Tongue (tissue), 2 donors: ENCODE results near the gene IL21. TPM values are rescaled to one million over a fixed set of nuclear protein-coding genes. Genes with fewer than 3 reads are reported as not detected.

Experiments used
- DNase-seq: peaks from one replicate; pipeline ENCODE4 v3.0.0-alpha.2; 2015
- total RNA-seq: library from RNA; depleted of rRNA; stranded (reverse); fragments of >200 nt; gene quantifications from one replicate; pipeline ENCODE4 v1.2.3, GENCODE V29; 2014

Gene IL21
- total RNA-seq, 1 donor from 2014 or later = not detected

DNA sequence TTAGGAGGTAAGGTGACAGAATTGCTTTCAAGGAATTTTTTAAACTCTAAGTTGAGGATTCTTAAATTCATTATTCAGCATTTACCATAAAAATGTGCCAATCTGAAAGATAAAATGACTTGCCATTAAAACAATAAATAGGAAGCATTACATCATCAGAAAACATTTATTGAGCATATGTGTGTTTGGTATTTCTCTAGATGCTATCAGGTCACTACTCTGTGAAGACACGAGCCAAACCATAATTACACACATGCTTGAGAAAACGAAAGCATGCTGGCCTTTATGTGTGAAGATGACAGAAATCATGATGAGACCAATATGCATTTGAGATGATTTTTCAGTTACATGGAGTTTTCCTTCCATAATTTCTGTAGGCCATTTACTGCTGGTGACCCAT, 12.3 kb upstream of the IL21 start:
- peak; percentile 12 for DNase-seq

DNA sequence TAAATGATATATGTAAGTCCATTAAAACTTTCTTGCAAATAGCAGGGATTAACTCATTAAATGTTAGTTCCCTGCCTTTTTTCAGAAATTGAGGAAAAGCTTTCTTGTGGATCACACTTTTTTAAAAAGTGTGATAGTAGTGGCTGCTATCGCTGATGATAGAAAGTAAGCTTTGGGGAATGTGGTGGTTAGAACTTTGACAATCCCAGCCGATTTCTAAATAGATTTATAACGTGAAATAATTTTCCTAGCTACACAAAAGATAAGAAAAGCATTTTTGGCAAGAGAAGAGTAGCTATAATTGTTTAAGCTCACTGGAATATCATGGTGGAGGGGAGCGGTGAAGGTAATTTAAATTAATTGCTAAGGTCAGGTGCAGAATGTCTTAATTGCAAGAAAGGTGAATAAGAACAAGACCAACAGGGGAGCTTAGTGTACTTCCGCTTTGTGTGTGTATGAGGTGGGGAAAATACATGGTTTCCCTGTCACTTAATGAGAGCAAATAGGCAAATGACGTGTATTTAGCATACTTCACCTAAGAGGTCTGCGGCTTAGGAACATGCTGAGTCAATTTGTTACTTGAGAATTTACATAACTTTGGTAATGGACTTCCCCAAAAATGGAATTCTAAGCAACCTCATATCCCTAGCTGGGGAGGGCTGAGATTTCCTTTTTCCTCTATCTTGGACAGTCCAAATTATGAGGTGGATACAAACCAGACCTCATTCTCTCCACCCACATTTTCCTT, 11.7 kb upstream of the IL21 start:
- peak; percentile 13 for DNase-seq

DNA sequence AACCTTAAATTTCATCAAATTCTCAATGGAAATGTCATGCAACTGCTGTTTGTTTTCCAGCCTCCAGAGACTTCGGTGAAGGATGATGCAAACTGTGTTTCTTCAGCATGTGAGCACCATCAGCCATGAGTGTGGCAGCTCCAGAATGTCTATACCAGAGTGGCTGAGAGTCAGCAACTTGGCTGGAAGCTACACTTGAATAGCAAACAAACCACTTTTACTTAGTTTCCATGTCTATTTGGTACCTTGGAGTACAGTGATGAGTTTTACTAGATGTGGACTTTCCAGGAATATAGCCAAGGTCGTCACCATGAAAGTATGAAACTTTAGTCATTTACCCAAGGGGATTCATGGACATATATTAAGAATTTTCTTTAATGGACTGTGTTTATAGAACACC, 4.3 kb upstream of the IL21 start:
- DNase-seq = peak; percentile 5

- no peak for DNase-seq
Observed at GRCh38 chr4:122624205-122624604, 3.3 kb upstream of the IL21 start.

DNA sequence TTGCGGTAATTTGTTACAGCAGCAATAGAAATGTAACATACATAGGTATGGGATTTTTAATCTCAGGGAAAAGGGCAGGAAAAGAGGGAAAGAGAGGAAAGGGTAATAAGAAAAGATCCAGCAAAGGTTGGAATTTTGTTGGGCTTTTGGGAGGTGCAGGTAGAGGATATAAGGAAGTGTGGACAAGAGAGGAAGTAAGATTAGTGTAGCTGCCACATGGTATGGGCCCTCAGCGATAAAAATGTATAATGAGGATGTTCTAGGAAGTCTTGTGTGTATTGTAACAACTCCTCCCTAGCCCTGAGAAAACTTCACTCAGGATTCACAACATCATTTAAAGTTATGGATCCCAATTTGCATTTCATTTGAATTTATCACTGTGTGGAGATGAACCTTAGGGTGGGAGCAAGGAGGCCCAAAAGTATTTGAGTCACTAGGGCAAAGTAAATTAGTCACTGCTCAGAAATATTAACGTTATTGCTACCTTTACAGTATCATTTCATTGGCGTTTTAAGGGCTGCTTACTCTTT, 2.8 kb upstream of the IL21 start:
- no peak for DNase-seq

DNA sequence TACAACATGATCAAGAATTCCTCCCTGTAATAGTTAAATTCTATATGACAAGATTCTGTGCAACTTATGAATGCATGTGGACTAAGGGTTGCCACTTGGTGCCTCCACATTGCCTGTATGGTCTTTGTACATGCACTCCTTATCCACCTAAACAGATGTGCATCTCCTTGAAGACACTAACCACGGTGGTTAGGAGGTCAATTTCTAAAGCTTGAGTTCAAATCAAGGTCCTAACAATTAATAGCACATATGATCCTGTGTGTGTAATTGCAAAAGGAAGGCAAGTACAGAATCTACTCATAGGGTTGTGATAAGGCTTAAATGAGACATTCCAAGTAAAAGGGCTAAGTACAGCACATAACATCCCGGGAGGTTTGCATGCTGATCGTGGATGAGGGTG, 1.5 kb upstream of the IL21 start:
- DNase-seq = no peak

DNA sequence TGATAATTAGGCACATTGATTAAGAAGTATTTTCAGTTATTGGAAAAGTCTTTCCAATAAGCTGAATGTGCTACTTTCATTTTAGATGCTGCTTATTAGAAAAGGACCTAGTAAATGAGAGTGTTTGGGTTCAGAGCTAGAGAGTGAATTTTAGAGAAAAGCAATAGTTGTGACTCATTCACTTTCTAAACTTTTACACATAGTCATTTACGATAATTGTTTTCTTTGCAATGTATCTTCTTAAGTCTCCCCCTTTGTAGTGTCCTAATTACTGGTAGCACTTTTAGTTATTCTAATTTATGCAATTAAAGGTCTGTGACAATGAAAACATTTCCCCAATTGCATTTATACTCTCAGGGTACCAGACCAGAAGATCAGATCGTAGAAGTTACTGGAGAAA, 1.3 kb downstream of the IL21 start:
- no peak for DNase-seq

- DNase-seq = no peak
Observed at GRCh38 chr4:122617597-122618593, 3.0 kb downstream of the IL21 start.

GRCh38 chr4:122616915-122617596, 3.8 kb downstream of the IL21 start:
- no peak for DNase-seq

DNA sequence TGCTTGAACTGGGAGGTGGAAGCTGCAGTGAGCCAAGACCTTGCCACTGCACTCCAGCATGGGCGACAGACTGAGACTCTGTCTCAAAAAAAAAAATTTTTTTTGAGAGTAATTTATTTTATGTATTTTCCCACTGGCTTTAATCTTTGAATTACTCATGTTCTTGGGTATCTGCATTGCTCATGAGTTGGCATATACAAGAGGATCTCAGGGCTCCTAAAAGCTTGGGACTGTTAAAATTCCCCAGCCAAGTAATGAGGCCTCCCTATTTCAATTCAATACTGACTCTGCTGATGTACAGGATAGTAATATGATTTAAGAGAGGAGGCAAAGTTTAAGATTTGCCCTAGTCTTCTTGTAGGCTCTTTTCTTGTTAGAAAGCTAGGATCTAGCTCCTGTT, 6.2 kb downstream of the IL21 start:
- DNase-seq = no peak

- DNase-seq = no peak
Observed at GRCh38 chr4:122612540-122612939, 8.3 kb downstream of the IL21 start.

DNA sequence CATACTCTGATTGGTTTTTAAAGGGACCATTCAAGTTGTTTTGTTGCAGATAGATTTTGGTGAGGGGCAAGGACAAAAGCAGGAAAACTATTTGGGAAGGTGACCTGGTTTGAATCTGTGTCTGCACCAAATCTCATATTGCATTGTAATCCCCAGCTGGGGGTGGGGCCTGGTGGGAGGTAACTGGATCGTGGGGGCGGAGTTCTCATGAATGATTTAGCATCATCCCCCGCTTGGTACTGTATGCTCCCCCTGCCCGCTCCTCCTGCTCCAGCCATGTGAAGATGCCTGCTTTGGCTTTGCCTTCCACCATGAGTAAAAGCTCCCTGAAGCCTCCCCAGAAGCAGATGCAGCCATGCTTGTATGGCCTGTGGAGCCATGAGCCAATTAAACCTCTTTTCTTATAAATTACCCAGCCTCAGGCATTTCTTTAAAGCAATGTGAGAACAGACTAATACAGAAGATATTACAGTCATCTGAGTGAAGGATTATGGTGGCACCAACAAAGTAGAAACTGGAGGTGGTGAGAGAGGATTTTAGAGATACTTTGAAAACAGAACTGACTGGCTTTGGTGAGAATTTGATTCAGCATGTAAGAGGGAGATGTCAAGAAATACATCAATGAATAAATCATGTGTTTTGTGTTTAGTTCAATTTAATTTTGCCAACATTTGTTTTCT, 14.4 kb downstream of the IL21 start:
- no peak for DNase-seq

DNA sequence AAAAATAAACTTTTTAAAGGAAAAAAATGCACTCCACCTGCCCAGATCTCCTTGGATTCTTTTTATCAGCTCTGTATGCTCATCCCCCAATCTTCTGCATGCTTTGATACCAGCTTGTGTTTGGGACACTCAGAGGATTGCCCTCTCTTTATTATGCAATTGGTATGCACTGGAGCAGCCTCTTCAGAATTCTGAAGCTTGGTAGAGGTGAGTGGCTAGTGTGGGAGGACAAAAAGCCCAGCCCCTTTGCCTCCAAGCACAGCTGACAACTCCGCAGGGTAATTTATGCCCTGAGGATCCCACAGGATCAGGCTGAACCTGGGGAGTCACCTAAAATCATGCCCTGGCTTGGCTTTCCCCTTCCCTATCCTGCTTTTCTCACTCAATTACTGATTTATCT, 16.7 kb downstream of the IL21 start:
- no peak for DNase-seq

DNA sequence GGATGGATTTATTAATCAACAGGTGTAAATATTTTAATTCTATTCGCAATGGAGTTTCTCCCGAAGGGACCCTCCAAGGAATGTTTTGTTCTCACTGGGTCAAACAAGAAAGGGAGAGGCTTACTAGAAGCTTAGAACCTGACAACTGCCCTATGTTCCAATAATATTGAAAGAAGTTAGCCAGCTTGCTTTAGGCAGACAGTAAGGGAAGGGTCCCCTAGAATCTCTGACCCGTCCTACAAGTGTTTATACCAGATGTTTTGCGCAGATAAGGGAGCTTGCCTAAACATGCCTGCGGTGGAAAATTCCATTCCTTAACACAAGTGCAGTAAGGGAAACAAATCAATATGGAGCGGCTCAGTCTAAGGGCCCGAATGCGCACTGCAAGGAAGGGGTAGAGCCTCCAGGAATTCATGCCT, 17.7 kb downstream of the IL21 start:
- no peak for DNase-seq

DNA sequence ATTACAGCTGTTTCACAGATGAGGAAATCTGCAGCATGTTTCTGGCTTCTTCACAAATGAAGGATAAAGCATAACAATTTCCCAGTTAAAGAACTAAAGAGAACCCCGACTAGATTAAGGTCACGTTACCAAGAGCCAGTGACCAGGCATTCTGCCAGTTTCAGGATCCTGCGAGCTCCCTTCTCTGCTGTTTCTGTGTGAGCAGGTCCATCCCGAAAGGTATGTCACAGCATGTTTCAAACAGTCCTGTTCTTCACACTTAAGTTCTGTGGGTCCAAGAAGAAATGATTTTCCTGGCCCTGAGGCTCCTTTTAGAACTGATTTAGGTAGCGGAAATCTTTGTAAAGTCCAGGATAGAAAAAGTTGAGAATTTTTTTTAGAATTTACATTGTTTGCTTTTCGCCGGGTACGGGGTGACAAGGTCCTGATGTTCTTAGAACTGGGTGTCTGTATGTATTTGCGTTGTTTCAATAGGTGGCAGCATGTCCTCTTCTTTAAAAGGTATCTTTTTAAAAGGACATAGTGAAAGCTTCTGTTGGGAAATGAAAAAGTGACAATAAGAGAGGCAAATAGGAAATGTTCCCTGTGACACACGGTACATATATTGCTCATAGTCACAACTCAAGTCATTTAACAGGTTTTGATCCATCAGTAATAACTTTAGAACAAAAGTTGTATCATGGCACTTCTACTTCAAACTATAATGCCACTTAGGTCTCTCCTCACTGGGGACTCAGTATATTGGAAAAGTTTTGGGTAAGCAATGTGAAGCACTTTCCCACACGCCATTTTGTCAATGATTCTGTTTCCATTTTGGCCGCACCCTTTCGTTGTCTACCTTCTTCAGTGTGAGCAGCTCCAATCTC, 18.4 kb downstream of the IL21 start:
- peak; percentile 51 for DNase-seq

- DNase-seq = no peak
Observed at GRCh38 chr4:122591196-122591595, 29.7 kb downstream of the IL21 start.

DNA sequence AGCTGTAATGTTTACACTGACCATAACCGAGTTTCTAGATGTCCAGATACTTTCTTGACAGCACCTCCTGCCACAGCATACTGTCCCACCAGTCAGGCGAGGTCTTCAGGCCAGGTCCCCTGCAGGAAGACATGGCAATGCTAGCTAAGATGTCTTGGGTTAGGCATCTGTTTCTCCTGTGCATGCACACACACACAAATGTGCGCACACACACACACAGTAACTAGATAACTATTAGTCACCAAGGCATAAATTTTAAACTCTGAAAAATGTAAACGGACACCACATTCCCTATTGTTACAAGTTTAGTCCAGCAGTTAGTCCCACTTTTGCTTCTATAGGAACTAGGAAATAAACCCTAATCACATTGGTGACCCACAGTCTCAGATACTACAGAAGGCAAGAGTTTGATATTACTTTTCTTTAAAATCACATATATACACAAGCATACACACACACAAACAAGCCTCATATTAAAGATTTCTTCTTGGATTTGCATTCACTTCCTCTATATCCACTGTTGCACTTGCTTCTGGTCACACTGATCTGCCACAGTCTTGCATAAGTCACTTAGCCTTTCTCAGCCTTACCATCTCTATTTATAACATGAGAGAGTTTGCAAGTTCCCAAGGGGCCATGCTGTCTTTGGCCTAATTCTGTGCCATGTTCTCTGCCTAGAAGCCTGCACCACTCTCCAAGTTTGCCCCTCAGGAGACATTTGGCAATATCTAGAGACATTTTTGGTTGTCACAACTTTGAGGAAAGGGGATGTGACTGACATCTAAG, 32.2 kb downstream of the IL21 start:
- no peak for DNase-seq

DNA sequence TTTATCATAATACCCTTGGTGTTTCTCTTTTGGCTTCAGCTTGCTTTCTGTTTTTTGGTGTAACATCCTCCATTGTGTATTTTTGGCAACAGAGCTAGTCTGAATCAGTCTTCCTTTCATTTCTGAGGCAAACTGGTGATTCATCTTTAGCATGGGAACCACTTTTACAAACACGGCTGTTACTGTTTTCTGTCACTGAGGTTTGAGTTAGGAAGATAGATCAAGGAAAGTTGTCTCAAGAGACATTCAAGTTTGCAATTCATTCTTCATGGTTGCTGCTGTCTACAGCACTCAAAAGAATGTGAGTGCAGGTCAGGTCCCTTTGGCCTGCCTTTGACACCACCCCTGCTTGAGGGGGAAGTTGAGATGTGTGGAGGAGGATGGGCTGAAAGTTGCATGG, 36.3 kb downstream of the IL21 start:
- peak; percentile 22 for DNase-seq

- DNase-seq = no peak
Observed at GRCh38 chr4:122583906-122584305, 37.0 kb downstream of the IL21 start.
